Erythroblast (primary cell): ENCODE measurements around the gene CAPN7.
"Not testable (repeated sequence)": the region's sequence is repeated elsewhere in the genome, so short reads cannot be mapped to it uniquely, and the experiment has no call there.

Source experiments
- GATA1 ChIP-seq: IDR thresholded peaks from 2 replicates; pipeline ENCODE4 v1.6.1; 2011; ENCODE audit warnings: low read depth, mild to moderate bottlenecking, control low read depth, low read length, moderate library complexity
- POLR2A ChIP-seq: IDR thresholded peaks from 2 replicates; pipeline ENCODE4 v1.6.1; 2011; ENCODE audit warnings: mild to moderate bottlenecking, low read length

- TF ChIP-seq POLR2A, GATA1: not testable (repeated sequence)
Observed at GRCh38 chr3:15166391-15166790, 39.7 kb upstream of the CAPN7 start.
